ENCODE results near the gene SMIM10L2A. TPM values are rescaled to one million over a fixed set of nuclear protein-coding genes. Genes with fewer than 3 reads are reported as not detected.
"Not testable (repeated sequence)": the region's sequence is repeated elsewhere in the genome, so short reads cannot be mapped to it uniquely, and the experiment has no call there.

SMIM10L2A gene
- total RNA-seq, 1 donor from 2014 or later: 1.6 TPM

- intact Hi-C loops (cut with DNase I): no loop called here
- ATAC-seq (ENCODE audit: poor library complexity): no peak
Observed at GRCh38 chrX:135436966-135437866, 15.5 kb downstream of the SMIM10L2A start.

DNA sequence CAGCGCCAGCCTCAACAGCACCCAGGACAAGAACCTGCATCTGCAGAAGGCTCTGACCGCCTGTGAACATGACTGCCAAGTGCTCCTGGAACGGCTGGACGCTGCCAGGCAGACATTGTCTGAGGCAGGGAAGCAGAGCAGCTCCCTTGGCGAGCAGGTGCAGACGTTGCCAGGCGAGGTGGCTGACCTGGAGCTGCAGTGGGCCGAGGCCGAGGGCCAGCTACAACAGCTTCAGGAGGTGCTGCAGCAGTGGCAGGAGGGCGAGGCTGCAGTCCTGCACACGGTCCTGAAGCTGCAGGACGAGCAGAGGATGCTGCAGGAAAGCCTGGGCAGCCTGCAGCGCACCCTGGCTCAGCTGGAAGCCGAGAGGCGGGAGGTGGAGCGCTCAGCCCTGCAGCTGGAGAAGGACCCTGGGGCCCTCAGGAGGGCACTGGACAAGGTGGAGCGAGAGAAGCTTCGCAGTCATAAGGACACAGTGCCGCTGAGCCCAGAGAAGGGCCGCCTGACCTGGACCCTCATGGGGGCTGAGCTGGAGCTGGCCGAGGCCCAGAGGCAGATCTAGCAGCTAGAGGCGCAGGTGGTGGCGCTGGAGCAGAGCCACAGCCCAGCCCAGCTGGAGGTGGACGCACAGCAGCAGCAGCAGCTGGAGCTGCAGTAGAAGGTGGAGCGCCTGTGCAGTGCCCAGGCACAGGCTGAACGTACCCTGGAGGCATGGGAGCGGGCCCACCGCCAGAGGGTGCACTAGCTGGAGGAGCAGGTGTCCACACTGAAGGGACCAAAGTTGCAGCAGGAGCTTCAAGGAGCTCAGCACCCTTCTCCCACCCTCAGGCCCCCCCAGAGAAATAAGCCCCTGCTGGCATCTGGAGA is 16.4 kb downstream of the SMIM10L2A start:
- DNase-seq (no peak), ATAC-seq (ENCODE audit: poor library complexity) (no peak)
- intact Hi-C loops (cut with DNase I): no loop called here

More at GRCh38 chrX:135436966-135437866, 15.5 kb downstream of the SMIM10L2A start:
- no peak for DNase-seq

DNA sequence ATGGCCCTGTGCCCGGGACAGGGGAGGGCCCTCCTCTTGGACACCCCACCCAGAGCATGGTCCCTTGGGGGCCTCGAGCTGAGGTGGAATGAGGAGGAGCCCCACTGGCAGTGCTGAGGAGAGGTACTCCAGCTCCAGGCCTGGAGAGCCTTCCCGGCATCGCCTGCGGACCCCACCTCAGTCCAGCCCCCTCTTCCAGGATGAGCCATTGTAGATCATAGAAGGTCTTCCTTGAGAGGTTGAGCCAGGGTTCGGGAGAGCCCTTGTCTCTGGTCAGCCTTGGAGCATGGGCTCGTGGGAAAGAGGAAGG is 16.9 kb downstream of the SMIM10L2A start:
- DNase-seq (no peak), ATAC-seq (ENCODE audit: poor library complexity) (no peak)
- intact Hi-C loops (cut with DNase I): no loop called here

- DNase-seq (no peak), ATAC-seq (ENCODE audit: poor library complexity) (no peak)
- intact Hi-C loops (cut with DNase I): no loop called here
Observed at GRCh38 chrX:135449637-135450550, 28.1 kb downstream of the SMIM10L2A start.

GRCh38 chrX:135453381-135453780 is 31.6 kb downstream of the SMIM10L2A start:
- intact Hi-C loops (cut with DNase I): no loop called here
- ATAC-seq (ENCODE audit: poor library complexity) (no peak), DNase-seq (no peak)

GRCh38 chrX:135454816-135455215 is 33.1 kb downstream of the SMIM10L2A start:
- DNase-seq (no peak), ATAC-seq (ENCODE audit: poor library complexity) (no peak)
- intact Hi-C loops (cut with DNase I): no loop called here

- ATAC-seq (ENCODE audit: poor library complexity); intact Hi-C loops (cut with DNase I); DNase-seq: not testable (repeated sequence)
Observed at GRCh38 chrX:135461756-135462155, 40.0 kb downstream of the SMIM10L2A start.

GRCh38 chrX:135463937-135464336 is 42.2 kb downstream of the SMIM10L2A start:
- ATAC-seq (ENCODE audit: poor library complexity): no peak
- intact Hi-C loops (cut with DNase I): no loop called here
- DNase-seq: no peak

DNA sequence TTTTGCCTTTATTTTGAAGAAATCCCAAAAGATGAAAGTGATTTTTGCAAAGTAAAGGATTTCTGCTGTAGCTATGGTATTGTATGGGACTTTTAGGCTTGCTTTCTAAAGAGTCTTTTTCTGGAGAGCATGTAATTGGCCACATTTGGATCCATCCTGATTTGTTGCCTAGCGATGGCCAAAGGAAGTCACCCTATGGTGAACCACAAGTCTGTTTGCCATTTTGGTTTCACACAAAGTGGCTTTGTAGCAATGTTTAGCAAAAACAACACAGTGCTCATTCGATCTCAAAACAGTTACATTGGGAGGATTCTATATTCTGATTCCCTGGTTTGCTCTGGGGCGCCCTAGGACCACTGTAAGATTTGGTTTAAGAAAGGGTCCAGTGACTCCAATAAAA is 54.6 kb downstream of the SMIM10L2A start:
- intact Hi-C loops (cut with DNase I): no loop called here
- no peak for ATAC-seq (ENCODE audit: poor library complexity)
- no peak for DNase-seq

DNA sequence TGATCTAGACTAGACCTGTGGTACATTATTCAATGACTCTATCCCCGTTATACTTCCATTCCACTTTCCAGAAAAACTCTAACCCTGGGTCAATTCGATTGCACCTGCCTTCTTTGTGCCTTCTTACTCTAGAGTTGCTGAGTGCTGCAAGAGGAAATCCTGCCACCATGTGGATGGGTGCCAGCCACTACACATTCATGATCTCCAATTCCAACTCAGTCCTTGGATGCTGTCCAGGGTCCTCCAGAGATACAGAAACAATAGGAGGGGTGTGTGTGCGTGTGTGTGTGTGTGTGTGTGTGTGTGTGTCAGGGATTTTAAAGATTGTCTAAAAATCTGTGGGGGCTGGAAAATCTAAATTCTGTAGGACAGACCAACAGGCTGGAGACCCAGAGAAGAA is 55.8 kb downstream of the SMIM10L2A start:
- intact Hi-C loops (cut with DNase I): no loop called here
- ATAC-seq (ENCODE audit: poor library complexity): peak; percentile 82
- peak; percentile 63 for DNase-seq

Other genes with a start within 250 kb of the SMIM10L2A start
- gene ETDA, start 169.9 kb upstream of the SMIM10L2A start, total RNA-seq: not detected
- gene ETDC, start 112.5 kb upstream of the SMIM10L2A start, total RNA-seq: not detected
- 3.6 TPM for gene ZNF75D, start 77.8 kb upstream of the SMIM10L2A start, total RNA-seq
- gene ZNF449, start 77.1 kb upstream of the SMIM10L2A start, total RNA-seq: 4.8 TPM
- 2.4 TPM for gene INTS6L, start 98.7 kb downstream of the SMIM10L2A start, total RNA-seq

All from Right ventricle myocardium superior (tissue), 1 donor.